Astrocyte of the hippocampus (primary cell): ENCODE measurements around the gene ALG9.

Experiments
- DNase-seq: peaks from one replicate; pipeline ENCODE4 v3.0.0; 2011; ENCODE audit warnings: low read depth, low spot score

ALG9 gene

DNA sequence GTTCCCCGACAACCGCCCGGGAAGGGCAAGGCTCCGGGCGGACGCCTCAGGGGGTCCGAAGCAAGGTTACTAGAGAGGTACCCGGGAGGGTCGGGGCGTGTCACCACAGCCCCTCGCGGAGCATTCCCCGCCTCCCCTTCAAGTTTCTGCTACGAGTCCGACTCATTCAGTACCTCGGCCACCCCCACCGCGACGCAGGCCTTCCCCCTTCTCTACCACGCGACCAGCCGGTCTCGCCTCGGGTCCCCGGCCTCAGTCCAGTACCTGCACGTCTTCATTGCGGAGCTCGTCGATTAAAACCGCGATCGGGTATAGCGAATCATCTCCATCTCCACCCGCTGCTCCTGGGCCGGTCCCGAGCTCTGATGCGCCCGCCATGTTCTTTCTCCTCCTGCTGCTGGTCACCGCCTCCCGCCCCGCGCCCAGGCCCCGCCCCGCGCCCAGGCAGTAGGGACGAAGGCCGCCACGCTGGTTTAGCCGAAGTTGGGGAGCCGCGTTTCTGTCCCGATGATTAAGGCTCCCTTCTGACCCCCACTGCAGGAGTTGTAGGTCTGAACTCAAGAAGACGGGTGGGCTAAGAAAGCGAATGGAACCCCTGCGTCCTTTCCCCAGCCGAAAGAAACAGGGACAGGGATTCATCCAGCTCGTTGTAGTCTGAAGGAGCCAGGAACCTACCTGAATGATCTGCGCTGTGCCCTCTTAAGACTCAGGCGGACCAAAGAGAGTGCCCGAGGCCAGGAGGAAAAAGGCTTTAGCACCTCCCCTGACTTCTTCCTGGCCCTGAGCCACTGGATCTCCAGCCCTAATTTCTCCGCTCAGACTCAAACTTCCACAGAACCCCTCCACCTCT lies 105.2 kb downstream of the ALG9 start, which contains the start of gene PPP2R1B:
Gene PPP2R1B, minus strand, starts transcription at position 406 of the 850 bp plus-strand sequence. Its CDS starts 28 bp downstream, at position 378.
- DNase-seq, result peak; percentile 88

- peak; percentile 25 for DNase-seq
Observed at GRCh38 chr11:111765320-111765983, 105.9 kb downstream of the ALG9 start.

- DNase-seq, result peak; percentile 14
Observed at GRCh38 chr11:111764621-111765020, 106.8 kb downstream of the ALG9 start.

DNA sequence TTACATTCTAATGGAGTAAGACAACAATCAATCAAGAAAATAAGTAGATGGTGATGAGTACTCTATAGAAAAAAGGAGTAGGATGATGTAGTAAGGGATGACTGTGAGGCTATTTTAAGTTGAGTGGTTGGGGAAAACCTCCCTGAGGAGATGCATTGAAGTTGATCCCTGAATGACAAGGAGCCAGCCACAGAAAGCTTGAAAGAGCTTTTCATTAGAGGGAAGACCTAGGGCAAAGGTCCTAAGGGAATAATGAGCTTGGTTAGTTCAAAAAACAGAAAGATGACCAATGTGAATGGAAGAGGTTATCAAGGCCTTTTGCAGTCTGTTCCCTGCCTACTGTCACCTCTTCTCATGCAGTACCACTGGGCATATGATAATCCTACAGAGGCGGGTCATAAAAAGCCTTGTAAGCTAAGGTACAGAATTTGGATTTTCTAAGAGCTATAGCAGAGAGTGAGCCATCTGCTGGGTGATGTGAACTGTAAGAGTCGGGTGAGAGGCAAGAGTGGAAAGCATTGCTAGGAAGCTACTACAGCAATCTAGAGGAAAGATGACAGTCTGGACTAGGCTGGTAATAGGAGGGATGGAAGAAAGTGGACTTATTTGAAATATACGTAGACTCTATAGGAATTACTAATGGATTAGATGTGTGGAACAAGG lies 108.3 kb downstream of the ALG9 start:
- DNase-seq, result peak; percentile 27

DNA sequence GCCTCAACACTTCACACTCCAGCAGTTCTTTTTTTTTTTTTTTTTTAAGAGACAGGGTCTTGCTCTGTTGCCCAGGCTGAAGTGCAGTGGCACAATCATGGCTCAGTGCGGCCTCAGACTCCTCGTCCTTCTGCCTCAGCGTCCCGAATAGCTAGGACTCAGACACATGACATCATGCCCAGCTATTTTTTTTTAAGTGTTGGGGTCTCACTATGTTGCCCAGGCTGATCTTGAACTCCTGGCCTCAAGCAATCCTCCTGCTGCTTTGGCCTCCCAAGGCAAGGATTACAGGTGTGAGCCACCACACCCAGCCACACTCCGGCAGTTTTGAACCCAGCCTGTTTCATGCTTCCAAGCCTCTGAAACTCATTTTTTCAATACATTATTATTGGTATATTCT lies 108.9 kb downstream of the ALG9 start:
- no peak for DNase-seq

DNA sequence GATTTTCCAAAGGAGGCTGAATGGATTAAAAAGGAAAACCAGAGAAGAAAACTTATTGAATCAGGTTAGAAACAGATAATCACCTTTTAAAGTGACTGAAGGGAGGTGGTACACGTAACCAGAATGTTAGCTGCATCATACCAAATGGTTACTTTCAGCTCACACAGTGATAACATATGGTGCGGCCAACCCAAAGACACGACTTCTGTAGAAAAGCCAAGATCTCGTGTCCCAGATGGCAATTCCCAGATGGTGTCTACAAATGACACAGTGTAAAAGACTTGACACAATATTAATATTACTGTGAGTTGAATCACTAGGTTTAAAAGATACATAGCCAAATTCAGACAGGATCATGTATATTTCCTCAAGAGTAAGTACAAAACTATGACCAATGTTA lies 110.3 kb downstream of the ALG9 start:
- DNase-seq, result no peak

DNA sequence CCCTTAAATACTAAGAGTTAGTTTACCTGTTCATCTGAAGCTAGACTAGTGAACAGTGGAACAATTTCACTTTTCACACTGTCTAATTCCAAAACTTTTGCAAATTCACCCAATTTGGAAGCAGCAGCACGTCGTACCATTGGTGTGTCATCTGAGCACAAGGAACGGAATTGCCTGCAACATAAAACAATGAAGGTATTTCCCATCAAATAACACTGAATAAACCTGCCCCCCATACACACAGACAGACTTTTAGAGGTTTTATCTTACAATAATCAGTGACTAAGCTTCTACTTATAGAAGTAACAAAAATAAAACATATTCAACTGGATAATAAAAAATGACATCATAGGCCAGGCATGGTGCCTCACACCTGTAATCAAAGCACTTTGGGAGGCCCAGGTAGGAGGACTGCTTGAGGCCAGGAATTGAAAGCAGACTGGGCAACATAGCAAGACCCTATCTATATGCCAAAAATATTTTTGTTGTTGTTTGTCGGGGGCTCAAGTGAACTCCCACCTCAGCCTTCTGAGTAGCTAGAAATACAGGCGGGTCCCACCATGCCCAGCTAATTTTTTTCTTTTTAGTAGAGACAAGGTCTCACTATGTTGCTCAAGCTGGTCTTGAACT lies 111.5 kb downstream of the ALG9 start:
- no peak for DNase-seq

DNA sequence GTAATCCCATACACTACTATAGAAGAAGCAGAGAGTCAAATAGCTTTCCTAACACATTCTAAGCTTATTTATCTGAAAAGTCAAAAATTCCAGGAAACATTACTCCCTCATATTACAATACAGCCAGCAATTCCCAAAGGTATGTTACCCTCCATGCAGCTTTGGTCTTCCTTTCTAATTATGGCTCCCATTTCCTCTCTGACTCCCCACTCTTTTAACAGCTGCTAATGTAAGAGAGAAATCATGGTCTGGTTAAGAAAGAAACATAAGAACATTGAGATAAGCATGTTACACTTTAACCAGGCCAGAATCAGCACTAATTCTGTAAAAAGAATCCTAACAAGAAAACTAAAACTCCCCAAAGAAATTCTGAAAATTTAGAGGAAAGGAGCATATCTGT lies 112.0 kb downstream of the ALG9 start:
- DNase-seq, result no peak

DNA sequence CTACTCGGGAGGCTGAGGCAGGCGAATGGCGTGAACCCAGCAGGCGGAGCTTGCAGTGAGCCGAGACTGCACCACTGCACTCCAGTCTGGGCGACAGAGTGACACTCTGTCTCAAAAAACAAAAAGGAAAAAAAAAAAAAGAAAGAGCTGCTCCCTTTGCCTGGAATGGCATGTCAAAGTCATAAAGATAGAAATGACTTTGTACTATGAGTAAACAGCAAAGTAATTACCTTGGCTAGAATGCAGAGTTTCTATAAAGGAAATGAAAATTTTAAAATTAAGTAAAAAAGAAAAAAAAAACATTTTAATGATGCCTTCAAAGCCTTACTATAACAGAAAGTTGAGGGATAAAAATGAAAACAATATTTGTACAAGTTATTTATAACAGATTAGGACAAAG lies 115.3 kb downstream of the ALG9 start:
- DNase-seq, result no peak

DNA sequence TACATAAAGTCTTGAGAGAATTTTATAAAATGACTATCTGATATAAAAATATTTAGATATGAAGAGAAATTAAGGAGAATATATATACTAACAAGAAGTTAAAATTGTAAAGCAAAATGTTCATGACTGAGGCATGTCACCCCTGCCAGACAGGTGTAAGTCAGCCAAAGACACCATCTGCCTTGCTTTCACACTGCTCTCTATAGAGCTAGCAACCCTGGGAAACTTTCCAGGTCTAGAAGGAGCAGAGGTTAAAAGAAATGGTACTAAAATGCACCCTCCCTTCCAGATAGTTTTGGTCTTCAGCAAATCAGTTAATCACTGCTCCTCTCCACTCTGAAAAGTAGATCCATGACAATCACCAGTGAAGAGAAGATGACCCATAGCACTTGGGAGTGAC lies 121.7 kb downstream of the ALG9 start:
- DNase-seq, result no peak

- DNase-seq, result no peak
Observed at GRCh38 chr11:111748035-111748804, 123.2 kb downstream of the ALG9 start.

GRCh38 chr11:111745719-111746504 lies 125.5 kb downstream of the ALG9 start:
- peak; percentile 60 for DNase-seq

- no peak for DNase-seq
Observed at GRCh38 chr11:111743700-111744099, 127.7 kb downstream of the ALG9 start.

GRCh38 chr11:111741751-111742150 lies 129.6 kb downstream of the ALG9 start:
- DNase-seq, result no peak

GRCh38 chr11:111739299-111739698 lies 132.1 kb downstream of the ALG9 start:
- DNase-seq, result no peak

GRCh38 chr11:111737444-111738210 lies 133.8 kb downstream of the ALG9 start:
- DNase-seq, result no peak

DNA sequence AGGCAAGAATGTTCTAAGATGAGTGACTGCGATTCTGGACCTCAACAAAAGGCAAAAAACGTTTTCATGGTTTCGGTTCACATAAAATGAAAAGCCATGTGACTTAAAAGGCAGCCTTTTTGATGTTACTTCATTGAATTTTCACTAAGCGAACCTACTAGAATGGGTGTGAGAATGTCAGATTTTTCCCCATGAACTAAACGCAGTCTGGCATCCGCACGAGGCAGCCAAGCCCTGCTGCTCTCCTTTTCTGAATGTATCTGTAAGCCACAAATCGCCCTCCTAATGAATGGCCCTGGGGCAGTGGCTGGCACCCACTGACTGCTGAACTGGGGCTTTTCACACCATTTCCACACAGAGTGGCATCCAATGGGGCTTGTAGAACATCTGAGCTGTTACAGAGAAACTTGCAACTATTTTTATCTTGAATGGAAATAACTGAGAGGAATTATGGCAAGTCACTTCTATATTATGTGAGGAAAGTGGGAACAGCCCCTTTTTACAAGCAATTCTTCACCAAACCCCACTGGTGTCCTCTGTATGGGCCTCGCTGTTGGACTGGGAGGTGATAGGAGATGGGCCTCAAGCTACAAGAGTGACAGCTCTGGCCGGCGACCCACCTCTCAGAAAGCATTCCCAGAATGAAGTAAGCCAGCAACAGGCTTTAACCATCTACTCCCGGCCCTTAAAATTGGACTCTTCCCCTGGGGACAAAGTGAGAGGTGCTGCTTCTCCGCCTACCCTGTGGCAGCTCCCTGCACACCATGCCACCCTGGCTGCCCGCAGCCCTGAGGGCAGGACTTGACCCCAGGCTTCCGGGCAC lies 134.5 kb downstream of the ALG9 start:
- peak; percentile 50 for DNase-seq
